ENCODE results near the gene HOATZ. TPM values are rescaled to one million over a fixed set of nuclear protein-coding genes. Genes with fewer than 3 reads are reported as not detected.
A peak's percentile ranks its signal among the peaks of the same experiment; 100 is the strongest.

HOATZ gene
- total RNA-seq, 1 donor from 2014 or later = not detected

- no peak for DNase-seq (ENCODE audit: extremely low spot score in 2 of 2)
- H3K27ac ChIP-seq = peak overlapping the region; percentile 56
- no peak overlapping the region for H3K4me3 ChIP-seq
- H3K36me3 ChIP-seq = no peaks in the 10 kb centered on the region
- H3K27me3 ChIP-seq = no peaks in the 10 kb centered on the region
- intact Hi-C loops (cut with DNase I) = no loop called here
- H3K9me3 ChIP-seq = no peaks in the 10 kb centered on the region
- H3K4me1 ChIP-seq = peaks cover 10% of the 10 kb centered on the region
- no peak for TF ChIP-seq POLR2AphosphoS5 (IDR thresholded peaks at IDR 0.05; ENCODE audit: insufficient read depth in 1 of 2, low read depth in 1 of 2)
- no peak for TF ChIP-seq POLR2A (IDR thresholded peaks at IDR 0.05)
- TF ChIP-seq, protein P1, sequence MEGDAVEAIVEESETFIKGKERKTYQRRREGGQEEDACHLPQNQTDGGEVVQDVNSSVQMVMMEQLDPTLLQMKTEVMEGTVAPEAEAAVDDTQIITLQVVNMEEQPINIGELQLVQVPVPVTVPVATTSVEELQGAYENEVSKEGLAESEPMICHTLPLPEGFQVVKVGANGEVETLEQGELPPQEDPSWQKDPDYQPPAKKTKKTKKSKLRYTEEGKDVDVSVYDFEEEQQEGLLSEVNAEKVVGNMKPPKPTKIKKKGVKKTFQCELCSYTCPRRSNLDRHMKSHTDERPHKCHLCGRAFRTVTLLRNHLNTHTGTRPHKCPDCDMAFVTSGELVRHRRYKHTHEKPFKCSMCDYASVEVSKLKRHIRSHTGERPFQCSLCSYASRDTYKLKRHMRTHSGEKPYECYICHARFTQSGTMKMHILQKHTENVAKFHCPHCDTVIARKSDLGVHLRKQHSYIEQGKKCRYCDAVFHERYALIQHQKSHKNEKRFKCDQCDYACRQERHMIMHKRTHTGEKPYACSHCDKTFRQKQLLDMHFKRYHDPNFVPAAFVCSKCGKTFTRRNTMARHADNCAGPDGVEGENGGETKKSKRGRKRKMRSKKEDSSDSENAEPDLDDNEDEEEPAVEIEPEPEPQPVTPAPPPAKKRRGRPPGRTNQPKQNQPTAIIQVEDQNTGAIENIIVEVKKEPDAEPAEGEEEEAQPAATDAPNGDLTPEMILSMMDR (IDR thresholded peaks at IDR 0.05) = no peak
These were observed 59.3 kb downstream of the HOATZ start for GRCh38 chr11:111573821-111574249.

DNA sequence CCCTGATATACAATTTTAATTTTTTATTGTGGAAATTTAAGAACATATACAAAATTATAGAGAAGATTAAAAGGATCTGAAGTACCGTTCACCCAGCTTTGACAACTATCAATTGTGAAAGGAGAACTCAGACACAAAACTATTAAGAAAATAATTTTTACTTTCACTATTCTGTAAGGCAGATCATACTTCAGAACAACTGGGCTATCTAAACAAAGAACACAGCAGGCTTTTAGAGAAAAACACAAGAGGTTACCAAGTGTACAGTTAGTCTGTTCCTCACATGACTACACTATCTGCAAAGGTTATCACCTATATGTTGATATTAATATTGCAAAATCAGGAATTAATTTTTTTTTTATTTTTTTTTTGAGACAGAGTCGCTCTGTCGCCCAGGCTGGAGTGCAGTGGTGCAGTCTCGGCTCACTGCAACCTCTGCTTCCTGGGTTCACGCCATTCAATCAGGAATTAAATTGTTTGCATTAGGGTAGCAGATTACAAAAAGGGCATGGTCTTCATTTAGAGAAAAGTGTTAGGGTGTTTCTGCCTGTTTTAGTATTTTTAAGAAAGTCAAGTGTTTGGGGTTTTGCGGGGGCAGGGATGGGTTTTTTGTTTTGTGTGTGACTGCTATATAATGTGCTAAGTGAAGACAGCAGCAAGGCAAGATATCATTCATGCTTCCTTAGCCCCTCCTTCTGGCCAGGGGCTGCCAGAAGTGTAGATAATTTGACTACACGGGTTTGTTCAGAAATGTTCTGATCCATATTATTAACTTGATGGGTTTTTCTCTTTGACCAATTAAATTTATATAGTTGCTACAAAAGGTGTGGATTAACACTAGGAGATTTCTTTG is 60.0 kb downstream of the HOATZ start:
- intact Hi-C loops (cut with DNase I) = no loop called here

GRCh38 chr11:111575740-111576139 is 61.2 kb downstream of the HOATZ start:
- H3K4me1 ChIP-seq = peaks cover 10% of the 10 kb centered on the region
- H3K4me3 ChIP-seq = no peak overlapping the region
- H3K36me3 ChIP-seq = no peaks in the 10 kb centered on the region
- no peaks in the 10 kb centered on the region for H3K27me3 ChIP-seq
- H3K27ac ChIP-seq = no peak overlapping the region
- no peak for TF ChIP-seq POLR2AphosphoS5 (IDR thresholded peaks at IDR 0.05; ENCODE audit: insufficient read depth in 1 of 2, low read depth in 1 of 2)
- TF ChIP-seq POLR2A (IDR thresholded peaks at IDR 0.05) = no peak
- TF ChIP-seq, protein P1 (IDR thresholded peaks at IDR 0.05) = no peak
- DNase-seq (ENCODE audit: extremely low spot score in 2 of 2) = no peak
- intact Hi-C loops (cut with DNase I) = no loop called here
- H3K9me3 ChIP-seq = no peaks in the 10 kb centered on the region

More for the DNA sequence above, 60.0 kb downstream of the HOATZ start:
- H3K4me3 ChIP-seq = no peak overlapping the region
- H3K9me3 ChIP-seq = no peaks in the 10 kb centered on the region
- no peaks in the 10 kb centered on the region for H3K27me3 ChIP-seq
- H3K36me3 ChIP-seq = no peaks in the 10 kb centered on the region
- DNase-seq (ENCODE audit: extremely low spot score in 2 of 2) = no peak
- H3K4me1 ChIP-seq = peaks cover 10% of the 10 kb centered on the region
- H3K27ac ChIP-seq = peak overlapping the region; percentile 56
- TF ChIP-seq POLR2AphosphoS5 (IDR thresholded peaks at IDR 0.05; ENCODE audit: insufficient read depth in 1 of 2, low read depth in 1 of 2) (no peak), POLR2A (IDR thresholded peaks at IDR 0.05) (no peak)
- TF ChIP-seq, protein P1 (IDR thresholded peaks at IDR 0.05) = no peak

- H3K4me3 ChIP-seq = no peak overlapping the region
- H3K27me3 ChIP-seq = no peaks in the 10 kb centered on the region
- no peak for DNase-seq (ENCODE audit: extremely low spot score in 2 of 2)
- H3K27ac ChIP-seq = no peak overlapping the region
- H3K4me1 ChIP-seq = peaks cover 10% of the 10 kb centered on the region
- intact Hi-C loops (cut with DNase I) = no loop called here
- TF ChIP-seq POLR2AphosphoS5 (IDR thresholded peaks at IDR 0.05; ENCODE audit: insufficient read depth in 1 of 2, low read depth in 1 of 2) (no peak), POLR2A (IDR thresholded peaks at IDR 0.05) (no peak)
- TF ChIP-seq, protein P1 (IDR thresholded peaks at IDR 0.05) = no peak
- no peaks in the 10 kb centered on the region for H3K36me3 ChIP-seq
- no peaks in the 10 kb centered on the region for H3K9me3 ChIP-seq
These were observed 63.2 kb downstream of the HOATZ start for GRCh38 chr11:111577821-111578220.

GRCh38 chr11:111581341-111581740 is 66.8 kb downstream of the HOATZ start:
- DNase-seq (ENCODE audit: extremely low spot score in 2 of 2) = no peak
- H3K27me3 ChIP-seq = no peaks in the 10 kb centered on the region
- no peaks in the 10 kb centered on the region for H3K36me3 ChIP-seq
- H3K4me3 ChIP-seq = no peak overlapping the region
- TF ChIP-seq POLR2AphosphoS5 (IDR thresholded peaks at IDR 0.05; ENCODE audit: insufficient read depth in 1 of 2, low read depth in 1 of 2) (no peak), POLR2A (IDR thresholded peaks at IDR 0.05) (no peak)
- TF ChIP-seq, protein P1 (IDR thresholded peaks at IDR 0.05) = no peak
- H3K9me3 ChIP-seq = no peaks in the 10 kb centered on the region
- intact Hi-C loops (cut with DNase I) = loop anchor here (5.0 kb wide), 1 partner anchor 261 kb away; no protein-coding TSS in a partner anchor
- H3K4me1 ChIP-seq = no peaks in the 10 kb centered on the region
- H3K27ac ChIP-seq = no peak overlapping the region

Measured in vagina (tissue), 2 donors.